Activated CD4-positive, alpha-beta T cell treated with anti-CD3 and anti-CD28 coated beads for 36 hours (primary cell): ENCODE results near the gene TNFRSF1B. TPM values are rescaled to one million over a fixed set of nuclear protein-coding genes. Genes with fewer than 3 reads are reported as not detected.
A peak's percentile ranks its signal among the peaks of the same experiment; 100 is the strongest.

Source experiments
- ATAC-seq: fragments of 200-7000 bp; cut with Tn5 transposase; one replicate; pipeline ENCODE4 v1.10.0; 2021; ENCODE audit warnings: mild to moderate bottlenecking, moderate library complexity
- CTCF ChIA-PET: fragments of 350-600 bp; sonication (Branson Sonifier 250); formaldehyde crosslinking; loops from one replicate; lab custom pipeline; 2021; ENCODE audit warnings: antibody characterized with exemption; lab: Charles Lee
- POLR2A ChIA-PET: fragments of 350-600 bp; sonication (Branson Sonifier 250); formaldehyde crosslinking; loops from one replicate; lab custom pipeline; 2021; ENCODE audit warnings: antibody characterized with exemption, inconsistent platforms; lab: Charles Lee
- DNase-seq: peaks from one replicate; pipeline ENCODE4 v3.0.0-alpha.2; 2020
- H3K27ac Mint-ChIP-seq: one replicate; pipeline ENCODE4 v1.8.0; 2021; ENCODE audit warnings: mixed read lengths
- H3K27me3 Mint-ChIP-seq: one replicate; pipeline ENCODE4 v1.8.0; 2021; ENCODE audit warnings: mixed read lengths
- H3K36me3 Mint-ChIP-seq: one replicate; pipeline ENCODE4 v1.8.0; 2021; ENCODE audit warnings: low read depth, mixed read lengths
- H3K4me1 Mint-ChIP-seq: one replicate; pipeline ENCODE4 v1.8.0; 2021; ENCODE audit warnings: mixed read lengths
- H3K4me3 Mint-ChIP-seq: one replicate; pipeline ENCODE4 v1.8.0; 2021; ENCODE audit warnings: mild to moderate bottlenecking, moderate library complexity, mixed read lengths
- H3K9me3 Mint-ChIP-seq: one replicate; pipeline ENCODE4 v1.8.0; 2021; ENCODE audit warnings: low read depth, mixed read lengths
- intact Hi-C, 2 experiments: fragments of 100-400 bp; cut with DNase I in 1 of 2; cut with micrococcal nuclease in 1 of 2; formaldehyde crosslinking; loops; one replicate each; pipeline versions ENCODE4 v1.14.2 to v1.15.1; 2022 to 2024; cut with DNase I, micrococcal nuclease
- total RNA-seq, 2 experiments: library from RNA; stranded (reverse); gene quantifications; one replicate each; pipeline ENCODE4 v1.2.3, GENCODE V29; 2021

TNFRSF1B gene
- total RNA-seq, 2 experiments from 2014 or later: 107 to 116 TPM

GRCh38 chr1:12142141-12142823 lies 24.5 kb upstream of the TNFRSF1B start:
- no peak for ATAC-seq
- no peak overlapping the region for H3K4me3 Mint-ChIP-seq
- no peak for DNase-seq
- ChIA-PET CTCF (interaction anchor here (0.6 to 3.1 kb wide), 5 partner anchors 18 to 234 kb away, joined by 3 to 13 read pairs (median 3); partner anchors contain the start of gene VPS13D), POLR2A (no interaction called here)
- H3K27ac Mint-ChIP-seq: no peak overlapping the region
- H3K9me3 Mint-ChIP-seq: no peaks in the 10 kb centered on the region
- intact Hi-C loops: no loop called here
- H3K4me1 Mint-ChIP-seq: peaks cover 29% of the 10 kb centered on the region
- no peaks in the 10 kb centered on the region for H3K36me3 Mint-ChIP-seq
- no peaks in the 10 kb centered on the region for H3K27me3 Mint-ChIP-seq

DNA sequence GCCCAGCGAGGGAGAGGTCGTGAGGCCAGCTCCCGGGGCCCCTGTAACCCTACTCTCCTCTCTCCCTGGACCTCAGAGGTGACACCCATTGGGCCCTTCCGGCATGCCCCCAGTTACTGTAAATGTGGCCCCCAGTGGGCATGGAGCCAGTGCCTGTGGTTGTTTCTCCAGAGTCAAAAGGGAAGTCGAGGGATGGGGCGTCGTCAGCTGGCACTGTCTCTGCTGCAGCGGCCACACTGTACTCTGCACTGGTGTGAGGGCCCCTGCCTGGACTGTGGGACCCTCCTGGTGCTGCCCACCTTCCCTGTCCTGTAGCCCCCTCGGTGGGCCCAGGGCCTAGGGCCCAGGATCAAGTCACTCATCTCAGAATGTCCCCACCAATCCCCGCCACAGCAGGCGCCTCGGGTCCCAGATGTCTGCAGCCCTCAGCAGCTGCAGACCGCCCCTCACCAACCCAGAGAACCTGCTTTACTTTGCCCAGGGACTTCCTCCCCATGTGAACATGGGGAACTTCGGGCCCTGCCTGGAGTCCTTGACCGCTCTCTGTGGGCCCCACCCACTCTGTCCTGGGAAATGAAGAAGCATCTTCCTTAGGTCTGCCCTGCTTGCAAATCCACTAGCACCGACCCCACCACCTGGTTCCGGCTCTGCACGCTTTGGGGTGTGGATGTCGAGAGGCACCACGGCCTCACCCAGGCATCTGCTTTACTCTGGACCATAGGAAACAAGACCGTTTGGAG lies 23.7 kb upstream of the TNFRSF1B start:
- H3K4me1 Mint-ChIP-seq: peaks cover 35% of the 10 kb centered on the region
- H3K36me3 Mint-ChIP-seq: no peaks in the 10 kb centered on the region
- ChIA-PET POLR2A (interaction anchor here (0.6 kb wide), 1 partner anchor 17 kb away, joined by 4 read pairs; no protein-coding TSS in a partner anchor), CTCF (interaction anchor here (0.7 to 3.1 kb wide), 7 partner anchors 9 to 86 kb away, joined by 3 to 13 read pairs (median 3); partner anchors contain the start of gene VPS13D)
- ATAC-seq (no peak), DNase-seq (no peak)
- H3K27ac Mint-ChIP-seq: peak overlapping the region; percentile 48
- no peaks in the 10 kb centered on the region for H3K27me3 Mint-ChIP-seq
- intact Hi-C loops: no loop called here
- H3K4me3 Mint-ChIP-seq: no peak overlapping the region
- no peaks in the 10 kb centered on the region for H3K9me3 Mint-ChIP-seq

GRCh38 chr1:12143631-12144155 lies 23.1 kb upstream of the TNFRSF1B start:
- Mint-ChIP-seq H3K36me3 (no peaks in the 10 kb centered on the region), H3K9me3 (no peaks in the 10 kb centered on the region), H3K27ac (peak overlapping the region; percentile 48), H3K4me3 (no peak overlapping the region), H3K4me1 (peaks cover 41% of the 10 kb centered on the region), H3K27me3 (no peaks in the 10 kb centered on the region)
- peak; percentile 45 for ATAC-seq
- ChIA-PET CTCF (interaction anchor here (0.7 to 3.1 kb wide), 4 partner anchors 9 to 80 kb away, joined by 3 to 13 read pairs (median 4); no protein-coding TSS in a partner anchor), POLR2A (interaction anchor here (0.6 kb wide), 1 partner anchor 16 kb away, joined by 4 read pairs; no protein-coding TSS in a partner anchor)
- DNase-seq: peak; percentile 51
- intact Hi-C loops: no loop called here

DNA sequence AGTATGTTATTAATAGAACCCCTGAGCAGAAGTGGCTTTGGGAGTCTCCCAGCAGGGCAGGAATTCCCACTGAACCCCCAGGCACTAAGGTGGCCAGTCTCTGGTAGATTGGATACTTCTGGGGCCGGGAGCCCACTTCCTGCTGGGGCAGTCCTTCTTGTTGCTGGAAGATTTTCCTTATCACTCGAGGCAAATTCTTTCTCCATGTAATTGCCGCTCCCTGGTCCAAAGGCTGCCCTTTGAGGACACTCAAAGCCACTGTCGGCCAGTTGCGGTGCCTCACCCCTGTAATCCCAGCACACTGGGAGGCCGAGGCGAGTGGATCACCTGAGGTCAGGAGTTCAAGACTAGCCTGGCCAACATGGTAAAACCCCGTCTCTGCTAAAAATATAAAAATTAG lies 22.6 kb upstream of the TNFRSF1B start:
- Mint-ChIP-seq H3K9me3 (peaks cover 3% of the 10 kb centered on the region), H3K27me3 (no peaks in the 10 kb centered on the region), H3K4me1 (peaks cover 47% of the 10 kb centered on the region), H3K4me3 (no peak overlapping the region), H3K36me3 (peaks cover 2% of the 10 kb centered on the region), H3K27ac (peak overlapping the region; percentile 48)
- intact Hi-C loops: no loop called here
- CTCF ChIA-PET: interaction anchor here (0.7 to 3.1 kb wide), 3 partner anchors 10 to 64 kb away, joined by 3 to 13 read pairs (median 4); no protein-coding TSS in a partner anchor
- ATAC-seq (no peak), DNase-seq (no peak)
- POLR2A ChIA-PET: no interaction called here

DNA sequence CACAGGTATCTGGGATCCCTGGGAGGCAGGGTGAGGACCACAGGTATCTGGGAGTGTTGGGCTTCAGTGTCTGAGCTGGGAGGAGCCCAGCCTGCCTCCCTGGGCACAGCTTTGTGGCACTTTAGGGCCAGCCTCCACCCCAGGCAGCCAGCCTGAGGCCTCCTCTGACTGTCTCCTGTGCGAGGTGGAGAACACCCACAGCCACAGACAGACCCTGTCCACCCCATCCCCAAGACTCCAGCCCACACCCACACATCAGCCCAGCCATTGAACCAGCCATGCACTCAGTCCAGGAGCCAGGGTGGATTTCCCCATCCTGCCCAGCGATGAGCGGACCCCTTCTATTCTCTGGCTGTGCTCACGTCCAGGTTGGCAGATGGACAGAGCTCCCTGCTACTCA lies 21.8 kb upstream of the TNFRSF1B start:
- H3K4me3 Mint-ChIP-seq: no peak overlapping the region
- peaks cover 54% of the 10 kb centered on the region for H3K4me1 Mint-ChIP-seq
- intact Hi-C loops: no loop called here
- DNase-seq (no peak), ATAC-seq (no peak)
- H3K27me3 Mint-ChIP-seq: no peaks in the 10 kb centered on the region
- H3K9me3 Mint-ChIP-seq: peaks cover 10% of the 10 kb centered on the region
- peaks cover 9% of the 10 kb centered on the region for H3K36me3 Mint-ChIP-seq
- H3K27ac Mint-ChIP-seq: peak overlapping the region; percentile 30
- CTCF ChIA-PET: no interaction called here
- POLR2A ChIA-PET: no interaction called here

DNA sequence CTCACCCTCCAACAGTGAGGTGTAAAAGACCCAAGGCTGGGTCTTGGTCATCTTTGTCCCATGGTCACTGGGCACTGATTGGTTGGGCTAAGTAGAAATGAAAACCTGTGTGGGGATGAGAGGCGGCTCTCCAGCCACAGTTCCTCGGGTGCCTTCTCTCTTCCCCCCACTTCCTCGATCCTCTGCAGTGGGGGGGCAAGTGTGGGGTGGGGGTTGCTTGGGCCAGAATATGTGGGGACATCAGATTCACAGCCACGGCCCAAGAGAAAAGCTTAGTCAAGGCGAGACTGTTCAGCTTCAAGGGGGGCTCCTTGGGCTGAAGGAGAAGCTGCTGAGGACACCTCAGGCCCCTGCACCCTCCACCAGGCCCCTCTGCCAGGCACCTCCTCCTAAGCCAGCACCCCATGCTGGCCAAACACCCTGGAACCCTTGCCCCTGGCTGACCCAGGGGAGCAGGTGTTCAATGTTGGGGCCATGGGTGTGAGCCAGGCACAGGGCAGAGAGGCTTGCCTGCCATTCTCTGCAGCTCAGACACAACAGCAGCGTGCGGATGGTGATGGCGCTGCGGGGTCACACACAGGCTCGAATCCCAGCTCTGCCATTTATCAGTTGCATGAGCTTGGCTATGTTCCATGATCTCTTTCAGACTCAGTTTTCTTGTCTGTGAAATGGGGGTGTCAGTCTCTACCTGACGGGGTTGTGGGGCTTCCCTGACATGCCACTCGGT lies 21.0 kb upstream of the TNFRSF1B start:
- H3K27me3 Mint-ChIP-seq: no peaks in the 10 kb centered on the region
- peak overlapping the region; percentile 30 for H3K27ac Mint-ChIP-seq
- intact Hi-C loops: no loop called here
- ATAC-seq: no peak
- peaks cover 62% of the 10 kb centered on the region for H3K4me1 Mint-ChIP-seq
- no peak overlapping the region for H3K4me3 Mint-ChIP-seq
- POLR2A ChIA-PET: interaction anchor here (0.6 kb wide), 1 partner anchor 21 kb away, joined by 3 read pairs; the partner anchor contains the start of gene TNFRSF1B
- no peak for DNase-seq
- CTCF ChIA-PET: no interaction called here
- peaks cover 10% of the 10 kb centered on the region for H3K9me3 Mint-ChIP-seq
- peaks cover 9% of the 10 kb centered on the region for H3K36me3 Mint-ChIP-seq

GRCh38 chr1:12146343-12147112 lies 20.3 kb upstream of the TNFRSF1B start:
- ChIA-PET CTCF (interaction anchor here (0.7 to 1.7 kb wide), 4 partner anchors 11 to 62 kb away, joined by 3 to 11 read pairs (median 3); no protein-coding TSS in a partner anchor), POLR2A (interaction anchor here (0.7 kb wide), 1 partner anchor 31 kb away, joined by 6 read pairs; no protein-coding TSS in a partner anchor)
- H3K4me1 Mint-ChIP-seq: peaks cover 70% of the 10 kb centered on the region
- ATAC-seq (no peak), DNase-seq (no peak)
- peaks cover 13% of the 10 kb centered on the region for H3K36me3 Mint-ChIP-seq
- intact Hi-C loops: no loop called here
- H3K27ac Mint-ChIP-seq: peak overlapping the region; percentile 52
- H3K4me3 Mint-ChIP-seq: no peak overlapping the region
- H3K27me3 Mint-ChIP-seq: no peaks in the 10 kb centered on the region
- peaks cover 15% of the 10 kb centered on the region for H3K9me3 Mint-ChIP-seq

DNA sequence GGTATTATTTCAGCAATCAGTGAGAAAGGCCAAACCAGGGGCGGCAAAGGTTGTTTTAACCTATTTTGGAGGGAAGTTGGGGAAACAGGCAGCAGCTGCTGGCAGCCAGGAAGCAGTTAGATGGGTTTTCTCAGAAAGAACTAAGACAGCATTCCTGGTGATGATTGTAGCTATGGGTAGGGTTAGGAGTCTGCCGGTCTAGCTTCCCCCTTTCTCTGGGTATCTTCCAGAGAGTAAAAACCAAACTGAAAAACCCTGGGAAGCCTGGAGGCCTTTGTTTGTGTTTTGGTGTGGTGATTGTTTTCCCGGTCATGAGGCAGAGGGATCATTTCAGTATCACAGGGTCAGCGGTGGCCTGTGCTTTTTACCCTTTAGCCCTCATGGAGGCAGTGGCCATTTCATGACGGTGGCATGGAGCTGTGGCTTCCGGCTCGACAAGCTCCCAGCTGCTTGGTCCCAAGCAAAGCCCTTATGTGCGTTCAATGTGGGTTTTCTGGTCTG lies 19.5 kb upstream of the TNFRSF1B start:
- DNase-seq: no peak
- H3K4me3 Mint-ChIP-seq: no peak overlapping the region
- ChIA-PET POLR2A (interaction anchor here (0.6 to 0.7 kb wide), 3 partner anchors 22 to 63 kb away, joined by 4 to 6 read pairs (median 4); no protein-coding TSS in a partner anchor), CTCF (interaction anchor here (0.7 to 1.7 kb wide), 4 partner anchors 10 to 61 kb away, joined by 3 to 11 read pairs (median 3); no protein-coding TSS in a partner anchor)
- no peak for ATAC-seq
- H3K27ac Mint-ChIP-seq: peak overlapping the region; percentile 52
- peaks cover 15% of the 10 kb centered on the region for H3K9me3 Mint-ChIP-seq
- intact Hi-C loops: no loop called here
- no peaks in the 10 kb centered on the region for H3K27me3 Mint-ChIP-seq
- peaks cover 14% of the 10 kb centered on the region for H3K36me3 Mint-ChIP-seq
- peaks cover 77% of the 10 kb centered on the region for H3K4me1 Mint-ChIP-seq

DNA sequence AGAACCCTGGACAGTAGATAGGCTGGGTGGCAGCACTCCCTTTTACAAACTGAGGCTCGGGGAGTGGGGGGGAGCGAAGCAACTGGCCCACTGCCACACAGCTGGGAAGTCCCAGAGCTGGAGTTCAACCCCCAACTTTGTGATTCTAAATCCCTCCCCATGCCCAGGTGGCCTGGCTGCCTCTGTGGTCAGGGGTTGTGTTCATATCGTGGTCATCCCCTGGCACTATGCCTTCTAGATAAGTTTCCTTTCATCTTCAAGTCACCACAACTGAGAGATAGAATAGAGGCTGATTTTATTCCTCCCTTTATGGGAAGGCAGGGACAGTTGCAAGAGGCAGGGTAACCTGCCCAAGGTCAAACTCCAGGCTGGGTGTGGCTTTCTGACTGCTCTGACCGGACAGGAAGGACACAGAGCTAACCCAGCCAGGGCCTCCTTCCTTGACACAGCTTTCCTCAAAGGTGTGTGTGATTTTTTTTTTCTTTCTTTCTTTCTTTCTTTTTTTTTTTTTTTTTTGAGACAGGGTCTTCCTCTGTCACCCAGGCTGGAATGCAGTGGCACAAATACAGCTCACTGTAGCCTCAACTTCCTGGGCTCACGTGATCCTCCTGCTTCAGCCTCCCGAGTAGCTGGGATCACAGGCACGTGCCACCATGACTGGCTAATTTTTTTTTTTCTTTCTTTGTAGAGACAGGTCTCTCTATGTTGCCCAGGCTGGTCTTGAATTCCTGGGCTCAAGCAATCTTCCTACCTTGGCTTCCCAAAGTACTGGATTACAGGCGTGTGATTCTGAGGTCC lies 18.4 kb upstream of the TNFRSF1B start:
- ATAC-seq: no peak

More for the DNA sequence above, 18.4 kb upstream of the TNFRSF1B start:
- no peak for DNase-seq
- H3K27me3 Mint-ChIP-seq: no peaks in the 10 kb centered on the region
- peaks cover 14% of the 10 kb centered on the region for H3K36me3 Mint-ChIP-seq
- ChIA-PET POLR2A (no interaction called here), CTCF (interaction anchor here (0.7 to 0.8 kb wide), 2 partner anchors 23 to 62 kb away, joined by 3 to 4 read pairs; no protein-coding TSS in a partner anchor)
- H3K9me3 Mint-ChIP-seq: peaks cover 15% of the 10 kb centered on the region
- peak overlapping the region; percentile 85 for H3K27ac Mint-ChIP-seq
- H3K4me3 Mint-ChIP-seq: no peak overlapping the region
- peaks cover 82% of the 10 kb centered on the region for H3K4me1 Mint-ChIP-seq
- intact Hi-C loops: no loop called here
